Testis (tissue), 2 donors: ENCODE results near the gene RNF166.

ENCODE experiments used
- POLR2A ChIP-seq: fragments of 450-650 bp; IDR thresholded peaks from one replicate; pipeline ENCODE4 v1.6.1; 2017; ENCODE audit warnings: antibody characterized with exemption, mild to moderate bottlenecking, moderate library complexity
- TF ChIP-seq, protein P1 (sequence below), 3 experiments: fragments of 450-650 bp in 2 of 3; fragments of 200-600 bp in 1 of 3; sonication (generic) in 1 of 3; IDR thresholded peaks; one replicate each; pipeline ENCODE4 v1.5.1; 2016 to 2019; ENCODE audit warnings: antibody characterized with exemption in 3 of 3, mild to moderate bottlenecking in 2 of 3, moderate library complexity in 1 of 3

DNA sequence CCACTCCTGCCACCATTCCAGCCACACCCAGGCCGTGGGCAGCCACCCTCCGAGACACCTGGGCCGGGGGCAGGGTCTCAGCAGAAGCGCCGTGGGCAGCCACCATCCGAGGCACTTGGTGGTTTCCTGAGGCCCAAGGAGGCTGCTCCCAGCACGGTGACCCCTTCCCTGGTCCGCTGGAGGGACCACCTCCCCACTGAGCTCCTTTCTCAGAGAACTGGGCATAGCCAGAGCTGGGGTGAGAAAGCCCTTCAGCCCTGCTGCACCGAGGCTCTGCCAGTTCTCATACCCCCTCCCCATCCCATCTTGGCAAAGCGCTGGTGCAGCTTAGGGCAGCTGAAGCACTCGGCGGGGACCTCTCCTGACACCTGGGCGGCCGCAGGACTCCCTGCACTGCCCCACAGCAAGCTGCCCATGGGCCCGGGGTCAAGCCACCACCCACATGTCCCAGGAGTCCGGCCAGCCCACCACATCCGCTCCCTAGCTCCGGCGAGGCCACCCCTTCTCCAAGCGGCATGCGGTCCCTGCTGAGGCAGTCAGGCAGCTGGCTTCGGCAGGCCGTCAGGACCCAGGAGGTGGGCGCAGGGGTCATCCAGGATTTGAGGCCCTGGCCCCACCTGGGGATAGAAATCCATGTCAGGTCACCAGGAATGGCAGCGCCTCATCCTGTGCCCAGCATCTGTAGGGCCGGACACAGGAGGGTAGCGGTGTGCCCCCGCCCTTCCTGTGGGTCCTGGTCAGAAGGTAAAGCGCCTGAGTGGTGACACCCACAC lies 54.0 kb downstream of the RNF166 start:
- TF ChIP-seq, protein P1, sequence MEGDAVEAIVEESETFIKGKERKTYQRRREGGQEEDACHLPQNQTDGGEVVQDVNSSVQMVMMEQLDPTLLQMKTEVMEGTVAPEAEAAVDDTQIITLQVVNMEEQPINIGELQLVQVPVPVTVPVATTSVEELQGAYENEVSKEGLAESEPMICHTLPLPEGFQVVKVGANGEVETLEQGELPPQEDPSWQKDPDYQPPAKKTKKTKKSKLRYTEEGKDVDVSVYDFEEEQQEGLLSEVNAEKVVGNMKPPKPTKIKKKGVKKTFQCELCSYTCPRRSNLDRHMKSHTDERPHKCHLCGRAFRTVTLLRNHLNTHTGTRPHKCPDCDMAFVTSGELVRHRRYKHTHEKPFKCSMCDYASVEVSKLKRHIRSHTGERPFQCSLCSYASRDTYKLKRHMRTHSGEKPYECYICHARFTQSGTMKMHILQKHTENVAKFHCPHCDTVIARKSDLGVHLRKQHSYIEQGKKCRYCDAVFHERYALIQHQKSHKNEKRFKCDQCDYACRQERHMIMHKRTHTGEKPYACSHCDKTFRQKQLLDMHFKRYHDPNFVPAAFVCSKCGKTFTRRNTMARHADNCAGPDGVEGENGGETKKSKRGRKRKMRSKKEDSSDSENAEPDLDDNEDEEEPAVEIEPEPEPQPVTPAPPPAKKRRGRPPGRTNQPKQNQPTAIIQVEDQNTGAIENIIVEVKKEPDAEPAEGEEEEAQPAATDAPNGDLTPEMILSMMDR (IDR thresholded peaks at IDR 0.05) = no peak
- TF ChIP-seq POLR2A = no peak
